D721Med (cell line): ENCODE data around the gene ANKRA2.

Experiments used
- DNase-seq: peaks from one replicate; pipeline ENCODE4 v3.0.0; 2011; ENCODE audit warnings: low spot score; ENCODE audit not compliant: insufficient read length
- FAIRE-seq: peaks from 2 replicates; lab custom pipeline; 2011; peaks lifted over from hg19 to GRCh38; lab: Jason Lieb, UNC
- CTCF ChIP-seq: IDR thresholded peaks from 2 replicates; pipeline ENCODE4 v1.5.1; 2012; ENCODE audit warnings: mild to moderate bottlenecking, control low read depth; ENCODE audit not compliant: insufficient read depth; ENCODE audit errors: missing control alignments

Gene ANKRA2

GRCh38 chr5:73565139-73565968, at the start of gene ANKRA2, which contains the start of gene UTP15:
Gene ANKRA2 (minus strand): TSS chr5:73565639. CDS start chr5:73562881, 2,758 bp downstream.
Gene UTP15 (plus strand): TSS chr5:73565743. CDS start chr5:73567345, 1,602 bp downstream.
- FAIRE-seq, result no peak
- TF ChIP-seq CTCF, result no peak
- peak; percentile 35 for DNase-seq

GRCh38 chr5:73615085-73615484, 49.6 kb upstream of the ANKRA2 start:
- DNase-seq (no peak), FAIRE-seq (no peak)
- no peak for TF ChIP-seq CTCF

GRCh38 chr5:73612799-73613198, 47.4 kb upstream of the ANKRA2 start:
- no peak for TF ChIP-seq CTCF
- FAIRE-seq (no peak), DNase-seq (no peak)

GRCh38 chr5:73607228-73607627, 41.8 kb upstream of the ANKRA2 start:
- TF ChIP-seq CTCF, result no peak
- no peak for FAIRE-seq

GRCh38 chr5:73606206-73606753, 40.8 kb upstream of the ANKRA2 start:
- DNase-seq, result no peak
- no peak for TF ChIP-seq CTCF
- FAIRE-seq, result no peak

More at GRCh38 chr5:73607228-73607627, 41.8 kb upstream of the ANKRA2 start:
- no peak for DNase-seq

GRCh38 chr5:73605223-73606087, 40.0 kb upstream of the ANKRA2 start:
- no peak for FAIRE-seq
- no peak for DNase-seq
- TF ChIP-seq CTCF, result no peak
